ENCODE measurements around the gene GPR149. TPM values are rescaled to one million over a fixed set of nuclear protein-coding genes. Genes with fewer than 3 reads are reported as not detected.
"Not testable (repeated sequence)": the region's sequence is repeated elsewhere in the genome, so short reads cannot be mapped to it uniquely, and the experiment has no call there.

GPR149 gene
- total RNA-seq, 1 experiment from 2014 or later = not detected

GRCh38 chr3:154458560-154458959 is 28.6 kb upstream of the GPR149 start:
- Histone ChIP-seq H2BK120ac (ENCODE audit: low read depth, low read length, poor library complexity, severe bottlenecking) (no peak overlapping the region), H2BK20ac (ENCODE audit: low read depth, low read length, poor library complexity, severe bottlenecking) (no peak overlapping the region), H3K4me1 (ENCODE audit: insufficient read depth, low read length) (no peaks in the 10 kb centered on the region), H2AK5ac (ENCODE audit: insufficient read length, low read length) (no peak overlapping the region), H4K5ac (ENCODE audit: insufficient read length, low read depth, low read length) (no peak overlapping the region), H2AFZ (ENCODE audit: low read length) (no peak overlapping the region), H3K79me1 (ENCODE audit: insufficient read depth, low read depth, low read length, poor library complexity, severe bottlenecking) (no peaks in the 10 kb centered on the region), H3K23ac (ENCODE audit: insufficient read length, low read depth, low read length) (no peak overlapping the region), H4K91ac (ENCODE audit: insufficient read length, low read depth, low read length) (no peak overlapping the region), H3K4ac (ENCODE audit: low read depth, low read length) (no peak overlapping the region), H3K27me3 (ENCODE audit: insufficient read depth, low read length) (no peaks in the 10 kb centered on the region), H4K20me1 (ENCODE audit: control insufficient read depth, insufficient read depth, insufficient read length) (no peaks in the 10 kb centered on the region), H3K9me3 (ENCODE audit: control insufficient read depth, low read depth, low read length) (no peaks in the 10 kb centered on the region), H3K56ac (ENCODE audit: insufficient read length, low read depth, low read length) (no peak overlapping the region), H3K14ac (ENCODE audit: insufficient read depth, low read length) (no peak overlapping the region), H3K23me2 (ENCODE audit: insufficient read length, low read depth, low read length, poor library complexity, severe bottlenecking) (no peaks in the 10 kb centered on the region), H3K9ac (ENCODE audit: extremely low read depth, insufficient read length, low read length) (no peak overlapping the region), H3K27ac (ENCODE audit: insufficient read length, low read depth, low read length) (no peak overlapping the region), H3K18ac (ENCODE audit: insufficient read length, low read depth, low read length) (no peak overlapping the region), H3K4me2 (ENCODE audit: insufficient read depth, insufficient read length, low read length) (no peak overlapping the region), H2BK12ac (ENCODE audit: insufficient read length, low read depth, low read length) (no peak overlapping the region), H3K79me2 (ENCODE audit: insufficient read depth, low read length) (no peaks in the 10 kb centered on the region), H2BK5ac (ENCODE audit: insufficient read length, low read length) (no peak overlapping the region), H4K8ac (replicated peaks; ENCODE audit: insufficient read length, low read depth, low read length) (no peak overlapping the region), H3T11ph (ENCODE audit: low read length) (no peak overlapping the region), H2BK15ac (ENCODE audit: low read depth, low read length) (no peak overlapping the region)
- Mint-ChIP-seq H3K4me3 (no peak overlapping the region), H3K4me1 (no peaks in the 10 kb centered on the region), H3K27ac (no peak overlapping the region), H3K36me3 (ENCODE audit: insufficient read depth in 1 of 3, low read depth in 3 of 3) (no peaks in the 10 kb centered on the region), H3K9me3 (no peaks in the 10 kb centered on the region), H3K27me3 (ENCODE audit: low read depth) (0 out of 2 replicates have a peak, but pooled peaks cover under 1% of the 10 kb centered on the region)
- TF ChIP-seq CTCF (conservative IDR thresholded peaks at IDR 0.05) = no peak
- DNase-seq = no peak
- no CpG with 5 or more reads among the region's 2 CpGs for WGBS (ENCODE audit: extremely low coverage, insufficient read length, low lambda C conversion rate)

GRCh38 chr3:154439081-154439480 is 9.1 kb upstream of the GPR149 start:
- H2BK120ac ChIP-seq (ENCODE audit: low read depth, low read length, poor library complexity, severe bottlenecking); H3T11ph ChIP-seq (ENCODE audit: low read length); H2BK12ac ChIP-seq (ENCODE audit: insufficient read length, low read depth, low read length); H3K23me2 ChIP-seq (ENCODE audit: insufficient read length, low read depth, low read length, poor library complexity, severe bottlenecking); H3K79me2 ChIP-seq (ENCODE audit: insufficient read depth, low read length); H3K18ac ChIP-seq (ENCODE audit: insufficient read length, low read depth, low read length); H2BK20ac ChIP-seq (ENCODE audit: low read depth, low read length, poor library complexity, severe bottlenecking); H2AFZ ChIP-seq (ENCODE audit: low read length); H3K79me1 ChIP-seq (ENCODE audit: insufficient read depth, low read depth, low read length, poor library complexity, severe bottlenecking); H3K27me3 ChIP-seq (ENCODE audit: insufficient read depth, low read length); H2AK5ac ChIP-seq (ENCODE audit: insufficient read length, low read length); H3K14ac ChIP-seq (ENCODE audit: insufficient read depth, low read length); H4K20me1 ChIP-seq (ENCODE audit: control insufficient read depth, insufficient read depth, insufficient read length); H3K4me2 ChIP-seq (ENCODE audit: insufficient read depth, insufficient read length, low read length); H4K8ac ChIP-seq (replicated peaks; ENCODE audit: insufficient read length, low read depth, low read length); DNase-seq; H3K56ac ChIP-seq (ENCODE audit: insufficient read length, low read depth, low read length); H3K9me3 Mint-ChIP-seq; H3K4me1 ChIP-seq (ENCODE audit: insufficient read depth, low read length); H3K36me3 Mint-ChIP-seq (ENCODE audit: insufficient read depth in 1 of 3, low read depth in 3 of 3); H2BK15ac ChIP-seq (ENCODE audit: low read depth, low read length); H3K4ac ChIP-seq (ENCODE audit: low read depth, low read length); H3K27me3 Mint-ChIP-seq (ENCODE audit: low read depth); H3K23ac ChIP-seq (ENCODE audit: insufficient read length, low read depth, low read length); H3K9me3 ChIP-seq (ENCODE audit: control insufficient read depth, low read depth, low read length); H4K91ac ChIP-seq (ENCODE audit: insufficient read length, low read depth, low read length); H2BK5ac ChIP-seq (ENCODE audit: insufficient read length, low read length); H3K4me3 Mint-ChIP-seq; H3K9ac ChIP-seq (ENCODE audit: extremely low read depth, insufficient read length, low read length); H4K5ac ChIP-seq (ENCODE audit: insufficient read length, low read depth, low read length); H3K27ac ChIP-seq (ENCODE audit: insufficient read length, low read depth, low read length): not testable (repeated sequence)
- H3K4me1 Mint-ChIP-seq = peaks cover 4 to 11% of the 10 kb centered on the region in 2 experiments
- WGBS (ENCODE audit: extremely low coverage, insufficient read length, low lambda C conversion rate) = no CpG with 5 or more reads among the region's 12 CpGs
- H3K27ac Mint-ChIP-seq = peak overlapping the region in 1 of 3 experiments; percentile 14; a peak in 1 of 7 replicates
